ENCODE data around the gene SREBF2. TPM values are rescaled to one million over a fixed set of nuclear protein-coding genes. Genes with fewer than 3 reads are reported as not detected.

Gene SREBF2
- total and polyA plus RNA-seq, 8 donors = 12.2 to 159 (median 48.3) TPM

DNA sequence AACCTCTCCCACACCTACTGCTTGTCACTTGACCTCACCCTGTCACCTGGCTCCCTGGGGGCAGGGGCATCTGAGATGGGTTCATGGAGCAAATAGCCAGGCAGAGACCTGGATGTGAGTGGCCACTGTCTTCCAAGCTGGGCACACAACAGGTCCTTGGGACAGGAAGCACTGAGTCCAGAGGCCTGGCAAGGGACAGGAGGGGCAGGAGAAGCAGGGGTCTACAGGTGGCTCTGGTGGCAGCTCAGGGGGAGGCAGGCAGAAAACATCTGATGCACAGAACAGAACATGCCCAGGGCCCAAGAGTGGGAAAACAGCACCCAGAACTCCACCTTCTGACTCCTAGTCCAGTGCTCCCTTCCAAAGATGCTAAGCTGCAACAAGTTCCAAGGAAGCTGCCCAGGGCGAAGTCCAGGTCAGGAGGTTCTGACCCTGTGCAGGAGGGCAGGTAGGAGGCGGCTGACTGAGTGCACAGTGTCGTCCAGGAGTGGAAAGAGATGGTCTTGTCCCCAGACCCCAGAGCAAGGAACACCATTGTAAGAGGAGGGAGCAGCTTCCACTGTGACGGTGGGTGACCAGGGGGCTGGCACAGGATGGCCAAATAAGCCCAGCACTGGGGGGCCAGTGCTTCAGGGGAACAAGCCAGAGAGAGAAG, 90.2 kb downstream of the SREBF2 start:
- 89 to 91% (median 90%) methylated on average over 4 of the region's 4 CpGs for WGBS, 5 donors
- peaks cover 20 to 39% (median 33%) of the 10 kb centered on the region in 4 donors for H3K4me1 ChIP-seq
- no peak overlapping the region for H3K4me3 ChIP-seq
- intact Hi-C loops (cut with DNase I; ENCODE audit: low total_unique reads) = no loop called here
- no peaks in the 10 kb centered on the region for H3K9me3 ChIP-seq
- no peaks in the 10 kb centered on the region for H3K36me3 ChIP-seq
- peaks cover 0 to 83% (median 35%) of the 10 kb centered on the region in 3 donors for H3K27me3 ChIP-seq
- H3K27ac ChIP-seq = no peak overlapping the region
- no peak for TF ChIP-seq POLR2AphosphoS5 (IDR thresholded peaks at IDR 0.05)
- no peak for TF ChIP-seq EP300 (IDR thresholded peaks at IDR 0.05)
- TF ChIP-seq, protein P1, sequence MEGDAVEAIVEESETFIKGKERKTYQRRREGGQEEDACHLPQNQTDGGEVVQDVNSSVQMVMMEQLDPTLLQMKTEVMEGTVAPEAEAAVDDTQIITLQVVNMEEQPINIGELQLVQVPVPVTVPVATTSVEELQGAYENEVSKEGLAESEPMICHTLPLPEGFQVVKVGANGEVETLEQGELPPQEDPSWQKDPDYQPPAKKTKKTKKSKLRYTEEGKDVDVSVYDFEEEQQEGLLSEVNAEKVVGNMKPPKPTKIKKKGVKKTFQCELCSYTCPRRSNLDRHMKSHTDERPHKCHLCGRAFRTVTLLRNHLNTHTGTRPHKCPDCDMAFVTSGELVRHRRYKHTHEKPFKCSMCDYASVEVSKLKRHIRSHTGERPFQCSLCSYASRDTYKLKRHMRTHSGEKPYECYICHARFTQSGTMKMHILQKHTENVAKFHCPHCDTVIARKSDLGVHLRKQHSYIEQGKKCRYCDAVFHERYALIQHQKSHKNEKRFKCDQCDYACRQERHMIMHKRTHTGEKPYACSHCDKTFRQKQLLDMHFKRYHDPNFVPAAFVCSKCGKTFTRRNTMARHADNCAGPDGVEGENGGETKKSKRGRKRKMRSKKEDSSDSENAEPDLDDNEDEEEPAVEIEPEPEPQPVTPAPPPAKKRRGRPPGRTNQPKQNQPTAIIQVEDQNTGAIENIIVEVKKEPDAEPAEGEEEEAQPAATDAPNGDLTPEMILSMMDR (IDR thresholded peaks at IDR 0.05) = no peak
- no peak for TF ChIP-seq POLR2A (IDR thresholded peaks at IDR 0.05)
- DNase-seq = no peak

GRCh38 chr22:41923595-41924276, 90.8 kb downstream of the SREBF2 start:
- TF ChIP-seq EP300 (IDR thresholded peaks at IDR 0.05) = no peak
- no peak for TF ChIP-seq POLR2AphosphoS5 (IDR thresholded peaks at IDR 0.05)
- no peak for TF ChIP-seq POLR2A (IDR thresholded peaks at IDR 0.05)
- TF ChIP-seq, protein P1 (IDR thresholded peaks at IDR 0.05) = no peak
- DNase-seq = no peak
- Histone ChIP-seq H3K36me3 (no peaks in the 10 kb centered on the region), H3K4me3 (no peak overlapping the region), H3K4me1 (peaks cover 20 to 34% (median 28%) of the 10 kb centered on the region in 4 donors), H3K9me3 (no peaks in the 10 kb centered on the region), H3K27ac (no peak overlapping the region), H3K27me3 (peaks cover 0 to 79% (median 35%) of the 10 kb centered on the region in 3 donors)
- intact Hi-C loops (cut with DNase I; ENCODE audit: low total_unique reads) = no loop called here
- 87 to 94% (median 91%) methylated on average over 13 to 14 of the region's 14 CpGs for WGBS, 5 donors

DNA sequence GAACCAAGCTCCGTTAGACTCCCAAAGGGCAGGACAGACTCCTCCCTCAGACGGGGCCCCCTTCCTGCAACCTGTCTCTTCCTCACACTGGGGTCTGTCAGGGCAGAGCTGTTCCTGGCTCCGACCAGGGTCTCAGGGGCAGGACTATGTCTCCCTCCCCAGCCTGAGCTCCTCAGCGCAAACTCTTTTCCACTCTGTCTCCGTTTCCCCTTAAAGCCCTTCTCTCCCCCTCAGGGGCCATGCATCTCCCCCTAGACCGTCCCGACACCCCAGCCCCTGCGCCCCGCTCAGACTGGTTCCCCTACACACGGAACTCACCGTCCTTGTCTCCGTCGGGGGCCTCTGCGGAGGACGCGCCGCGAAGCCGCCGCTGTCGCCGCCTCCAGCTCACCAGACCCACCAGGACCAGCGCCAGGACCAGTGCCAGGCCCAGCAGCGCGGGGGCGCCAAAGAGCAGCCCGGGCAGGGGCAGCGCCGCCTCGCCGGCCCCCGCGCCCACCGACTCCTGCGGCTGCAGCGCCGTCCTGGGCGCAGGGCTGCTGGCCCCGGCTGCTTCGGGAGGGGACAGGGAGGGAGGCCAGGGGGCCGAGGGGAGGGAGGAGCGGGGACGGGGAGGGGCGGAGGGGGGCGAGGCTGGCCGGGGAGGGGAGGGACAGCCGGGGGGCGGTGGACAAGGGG, 93.0 kb downstream of the SREBF2 start:
- H3K4me1 ChIP-seq = peaks cover 10 to 16% (median 15%) of the 10 kb centered on the region in 4 donors
- H3K27ac ChIP-seq = peak overlapping the region in 2 of 5 donors; percentile 51 to 61
- DNase-seq = peak; percentile 87
- H3K27me3 ChIP-seq = peaks cover 0 to 57% (median 20%) of the 10 kb centered on the region in 3 donors
- no peaks in the 10 kb centered on the region for H3K9me3 ChIP-seq
- TF ChIP-seq, protein P1 (IDR thresholded peaks at IDR 0.05) = peak in 5 of 7 experiments; percentile 12 to 86 (median 76)
- TF ChIP-seq EP300 (IDR thresholded peaks at IDR 0.05) = no peak
- WGBS, 5 donors = 3 to 12% (median 7%) methylated on average over 25 to 43 of the region's 48 CpGs
- intact Hi-C loops (cut with DNase I; ENCODE audit: low total_unique reads) = no loop called here
- H3K36me3 ChIP-seq = no peaks in the 10 kb centered on the region
- H3K4me3 ChIP-seq = peak overlapping the region; percentile 42 to 64 (median 56)

DNA sequence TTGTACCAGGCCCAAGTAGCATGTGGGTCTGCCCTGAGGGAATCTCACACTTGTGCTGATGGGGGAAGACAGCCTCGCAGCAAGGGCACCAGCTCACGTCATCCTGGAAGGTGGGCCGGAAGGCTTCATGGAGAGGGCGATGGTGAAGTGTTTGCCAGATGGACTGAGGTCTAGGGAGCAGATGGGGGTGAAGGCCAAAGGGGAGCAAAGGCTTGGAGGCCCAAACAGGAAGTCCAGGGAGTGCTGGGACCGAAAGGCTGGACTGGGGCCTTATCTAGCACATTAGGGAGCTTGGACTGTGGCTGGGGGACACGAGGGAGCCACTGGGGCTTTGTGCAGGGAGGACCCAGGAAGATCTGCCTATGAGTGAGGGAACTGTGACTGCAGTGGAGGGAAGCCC, 94.9 kb downstream of the SREBF2 start:
- Histone ChIP-seq H3K27me3 (peaks cover 0 to 53% (median 20%) of the 10 kb centered on the region in 3 donors), H3K4me3 (no peak overlapping the region), H3K4me1 (peaks cover 10 to 16% (median 15%) of the 10 kb centered on the region in 4 donors), H3K27ac (no peak overlapping the region), H3K36me3 (no peaks in the 10 kb centered on the region), H3K9me3 (no peaks in the 10 kb centered on the region)
- no peak for DNase-seq
- TF ChIP-seq, protein P1 (IDR thresholded peaks at IDR 0.05) = no peak
- TF ChIP-seq POLR2AphosphoS5 (IDR thresholded peaks at IDR 0.05) = no peak
- TF ChIP-seq EP300 (IDR thresholded peaks at IDR 0.05) = no peak
- TF ChIP-seq POLR2A (IDR thresholded peaks at IDR 0.05) = no peak
- intact Hi-C loops (cut with DNase I; ENCODE audit: low total_unique reads) = no loop called here
- 68 to 84% (median 79%) methylated on average over 6 of the region's 6 CpGs for WGBS, 5 donors
